Breast epithelium (tissue), 4 donors: ENCODE measurements around the gene IL32. TPM values are rescaled to one million over a fixed set of nuclear protein-coding genes. Genes with fewer than 3 reads are reported as not detected.

ENCODE experiments used
- DNase-seq, 2 donors: peaks; one replicate each; pipeline ENCODE4 v3.0.0-alpha.2; 2019; ENCODE audit warnings: low spot score in 2 of 2
- H3K27ac ChIP-seq, 2 donors: fragments of 200-600 bp; sonication (generic) in 1 of 2; one replicate each; pipeline ENCODE4 v1.5.1; 2016 to 2019; ENCODE audit warnings: mild to moderate bottlenecking in 1 of 2
- H3K27me3 ChIP-seq, 2 donors: fragments of 200-600 bp; sonication (generic) in 1 of 2; one replicate each; pipeline versions ENCODE4 v1.5.1 to v1.6.0; 2017 to 2019; ENCODE audit warnings: control low read depth in 1 of 2, mild to moderate bottlenecking in 1 of 2
- H3K36me3 ChIP-seq: fragments of 200-600 bp; one replicate; pipeline ENCODE4 v1.5.1; 2019
- H3K4me1 ChIP-seq, 2 donors: fragments of 200-600 bp; sonication (generic); one replicate each; pipeline ENCODE4 v1.5.1; 2016 to 2019; ENCODE audit warnings: control low read depth in 1 of 2
- H3K4me3 ChIP-seq, 3 donors: fragments of 200-600 bp; sonication (generic); 1 replicate in 2 of 3; 2 replicates in 1 of 3; pipeline ENCODE4 v1.5.1; 2016 to 2019; ENCODE audit warnings: mild to moderate bottlenecking in 3 of 3, moderate library complexity in 2 of 3
- H3K9me3 ChIP-seq, 2 donors: fragments of 200-600 bp; sonication (generic) in 1 of 2; one replicate each; pipeline ENCODE4 v1.5.1; 2016 to 2019; ENCODE audit warnings: control low read depth in 1 of 2
- CTCF ChIP-seq, 3 donors: fragments of 450-650 bp; IDR thresholded peaks; one replicate each; pipeline ENCODE4 v1.5.1; 2016 to 2017; ENCODE audit warnings: antibody characterized with exemption in 3 of 3, mild to moderate bottlenecking in 3 of 3, moderate library complexity in 3 of 3
- POLR2A ChIP-seq: fragments of 450-650 bp; IDR thresholded peaks from one replicate; pipeline ENCODE4 v1.6.1; 2016; ENCODE audit warnings: antibody characterized with exemption, mild to moderate bottlenecking, moderate library complexity
- POLR2AphosphoS5 ChIP-seq, 3 donors: sonication (generic); formaldehyde crosslinking; IDR thresholded peaks; one replicate each; pipeline ENCODE4 v1.6.1; 2017; ENCODE audit warnings: antibody characterized with exemption in 3 of 3
- intact Hi-C: fragments of 100-400 bp; cut with DNase I; formaldehyde crosslinking; loops from one replicate; pipeline ENCODE4 v1.15.1; 2023; ENCODE audit warnings: low total_unique reads
- total RNA-seq, 3 donors: library from RNA; depleted of rRNA; stranded (reverse); fragments of >200 nt; gene quantifications; one replicate each; pipeline ENCODE4 v1.1.0, GENCODE V29; 2016

IL32 gene
- 10 to 100 TPM in 2 of 3 donors, 1 to 10 TPM in 1; 9.1 to 17.0 (median 12.0) TPM for total RNA-seq

DNA sequence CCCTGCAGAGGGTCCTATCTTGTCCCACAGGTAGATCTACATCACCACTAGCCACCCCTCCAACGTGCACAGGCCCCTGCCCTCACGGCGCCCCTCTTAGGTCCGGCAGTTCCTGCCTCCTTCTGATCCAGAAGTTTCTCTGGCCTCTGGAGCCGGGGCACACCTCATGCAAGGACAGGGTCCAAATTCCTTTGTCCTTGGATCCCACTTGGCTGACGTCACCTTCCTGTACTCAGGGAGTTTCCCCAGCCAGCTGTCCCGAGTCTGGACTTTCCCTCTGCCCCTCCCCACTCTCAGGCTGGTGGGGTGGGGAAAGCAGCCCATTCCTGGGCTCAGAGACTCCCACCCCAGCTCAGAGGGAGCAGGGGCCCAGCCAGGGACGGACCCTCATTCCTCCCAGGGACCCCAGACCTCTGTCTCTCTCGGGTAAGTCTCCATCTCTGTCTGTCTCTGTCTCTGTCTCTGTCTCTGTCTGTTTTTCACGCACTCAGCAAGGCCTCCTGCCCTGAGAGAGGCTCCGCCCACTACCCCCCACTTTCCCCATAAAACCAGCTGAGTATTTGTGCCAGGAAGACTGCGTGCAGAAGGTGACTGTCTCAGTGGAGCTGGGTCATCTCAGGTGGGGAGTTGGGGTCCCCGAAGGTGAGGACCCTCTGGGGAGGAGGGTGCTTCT lies at the start of gene IL32:
TSS of gene IL32 (plus strand) at position 572 of the 673 bp plus-strand sequence. CDS start 172 bp downstream, outside the sequence.
- Histone ChIP-seq H3K4me3 (peak within 1 kb of the TSS; percentile 27 to 46 (median 35)), H3K4me1 (no peaks in the 10 kb centered on the region), H3K27ac (peak within 1 kb of the TSS; percentile 17 to 53), H3K9me3 (no peaks in the 10 kb centered on the region), H3K27me3 (no peaks in the 10 kb centered on the region), H3K36me3 (no peaks in the 10 kb centered on the region)
- intact Hi-C loops, result no loop called here
- no peak for DNase-seq
- TF ChIP-seq POLR2AphosphoS5 (IDR thresholded peaks at IDR 0.05), result no peak
- TF ChIP-seq CTCF (IDR thresholded peaks at IDR 0.05), result no peak
- no peak for TF ChIP-seq POLR2A

GRCh38 chr16:3015865-3016521 lies 49.4 kb upstream of the IL32 start:
- Histone ChIP-seq H3K4me1 (no peaks in the 10 kb centered on the region), H3K27me3 (peaks cover 3 to 36% of the 10 kb centered on the region in 2 donors), H3K9me3 (no peaks in the 10 kb centered on the region), H3K36me3 (no peaks in the 10 kb centered on the region), H3K4me3 (no peak overlapping the region), H3K27ac (no peak overlapping the region)
- no peak for DNase-seq
- intact Hi-C loops, result no loop called here
- no peak for TF ChIP-seq POLR2AphosphoS5 (IDR thresholded peaks at IDR 0.05)

- Histone ChIP-seq H3K4me1 (peaks cover 6 to 9% of the 10 kb centered on the region in 2 donors), H3K4me3 (no peak overlapping the region), H3K9me3 (no peaks in the 10 kb centered on the region), H3K36me3 (no peaks in the 10 kb centered on the region), H3K27me3 (peaks cover 3 to 26% of the 10 kb centered on the region in 2 donors), H3K27ac (no peak overlapping the region)
- no peak for TF ChIP-seq POLR2AphosphoS5 (IDR thresholded peaks at IDR 0.05)
- TF ChIP-seq CTCF (IDR thresholded peaks at IDR 0.05), result no peak
- TF ChIP-seq POLR2A, result no peak
- intact Hi-C loops, result no loop called here
- DNase-seq, result no peak
Measured at GRCh38 chr16:3017344-3017743, 48.1 kb upstream of the IL32 start.

GRCh38 chr16:3017794-3018506 lies 47.5 kb upstream of the IL32 start, which contains the start of gene CLDN6:
Gene CLDN6, minus strand, starts transcription at chr16:3018183. Its CDS starts 2,162 bp downstream, at chr16:3016021.
- DNase-seq, result no peak
- Histone ChIP-seq H3K27ac (no peak within 1 kb of the TSS), H3K4me3 (no peak within 1 kb of the TSS), H3K4me1 (peaks cover 11 to 15% of the 10 kb centered on the region in 2 donors), H3K27me3 (peaks cover 3 to 23% of the 10 kb centered on the region in 2 donors), H3K9me3 (no peaks in the 10 kb centered on the region), H3K36me3 (no peaks in the 10 kb centered on the region)
- TF ChIP-seq POLR2A (no peak), POLR2AphosphoS5 (IDR thresholded peaks at IDR 0.05) (no peak), CTCF (IDR thresholded peaks at IDR 0.05) (no peak)
- intact Hi-C loops, result no loop called here

DNA sequence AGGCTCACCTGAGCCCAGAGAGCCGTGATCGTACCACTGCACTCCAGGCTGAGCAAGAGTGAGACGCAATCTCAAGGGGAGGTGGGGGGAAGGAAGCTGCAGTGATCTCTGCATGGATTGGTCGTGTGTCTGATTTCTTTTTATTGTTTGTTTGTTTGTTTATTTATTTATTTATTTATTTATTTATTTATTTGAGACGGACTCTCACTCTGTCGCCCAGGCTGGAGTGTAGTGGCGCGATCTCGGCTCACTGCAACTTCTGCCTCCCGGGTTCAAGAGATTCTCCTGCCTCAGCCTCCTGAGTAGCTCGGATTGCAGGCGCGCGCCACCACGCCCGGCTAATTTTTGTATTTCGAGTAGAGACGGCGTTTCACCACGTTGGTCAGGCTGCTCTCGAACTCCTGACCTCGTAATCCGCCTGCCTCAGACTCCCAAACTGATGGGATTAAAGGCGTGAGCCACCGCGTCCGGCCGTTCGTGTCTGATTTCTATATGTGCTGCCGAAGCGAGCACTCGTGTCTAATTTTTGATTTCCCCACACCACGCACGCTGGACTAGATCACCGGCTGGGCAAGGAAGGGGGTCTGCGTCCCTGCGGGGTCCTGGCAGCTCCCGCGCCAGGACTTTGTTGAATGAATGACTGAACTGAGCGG lies 45.7 kb upstream of the IL32 start:
- H3K27ac ChIP-seq, result peak overlapping the region; percentile 96 to 98
- intact Hi-C loops, result no loop called here
- H3K4me3 ChIP-seq, result peak overlapping the region; percentile 52 to 88 (median 70)

More for the DNA sequence above, 45.7 kb upstream of the IL32 start:
- Histone ChIP-seq H3K4me1 (peaks cover 15 to 16% of the 10 kb centered on the region in 2 donors), H3K9me3 (no peaks in the 10 kb centered on the region), H3K27me3 (peaks cover 3 to 11% of the 10 kb centered on the region in 2 donors), H3K36me3 (no peaks in the 10 kb centered on the region)
- no peak for DNase-seq
- no peak for TF ChIP-seq POLR2A
